Mammary epithelial cell (primary cell): ENCODE data around the gene C12orf54.

Experiments used
- EZH2 ChIP-seq: IDR thresholded peaks from 2 replicates; pipeline ENCODE4 v1.6.1; 2012; ENCODE audit warnings: low read length, inconsistent platforms, borderline replicate concordance
- TF ChIP-seq, protein P1 (sequence below), 2 donors: IDR thresholded peaks in 1 of 2; conservative IDR thresholded peaks in 1 of 2; 2 replicates each; pipeline ENCODE4 v1.5.1; 2011 to 2012; ENCODE audit warnings: inconsistent platforms in 2 of 2, low read length in 2 of 2, mild to moderate bottlenecking in 2 of 2, control low read depth in 1 of 2, low read depth in 1 of 2; ENCODE audit not compliant: insufficient read depth in 1 of 2; ENCODE audit errors: extremely low read depth in 1 of 2

DNA sequence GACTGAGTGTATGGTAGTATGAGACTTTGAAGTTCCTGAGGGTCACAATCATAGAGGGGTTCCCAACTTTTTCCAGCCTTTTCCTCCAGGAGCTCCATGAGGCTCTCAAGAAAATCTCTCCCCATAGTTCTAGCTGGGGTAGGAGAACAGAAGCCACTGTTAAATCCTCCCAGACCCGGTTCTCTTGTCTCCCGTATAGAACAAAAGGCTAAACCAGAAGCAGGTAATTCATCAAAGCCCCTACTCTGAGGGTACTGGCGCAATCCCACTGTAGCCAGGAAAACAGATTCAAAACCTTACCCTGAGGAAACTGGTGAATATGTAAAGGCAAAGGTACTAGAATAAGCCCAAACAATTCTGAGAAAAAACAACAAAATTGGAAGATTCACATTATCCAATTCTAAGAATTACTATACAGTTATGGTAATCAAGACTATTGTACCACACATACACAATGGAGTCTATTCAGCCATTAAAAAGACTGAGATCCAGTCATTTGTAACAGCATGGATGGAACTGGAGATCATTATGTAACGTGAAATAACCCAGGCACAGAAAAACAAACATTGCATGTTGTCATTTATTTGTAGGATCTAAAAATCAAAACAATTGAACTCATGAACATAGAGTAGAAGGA, 63.7 kb downstream of the C12orf54 start:
- TF ChIP-seq, protein P1, sequence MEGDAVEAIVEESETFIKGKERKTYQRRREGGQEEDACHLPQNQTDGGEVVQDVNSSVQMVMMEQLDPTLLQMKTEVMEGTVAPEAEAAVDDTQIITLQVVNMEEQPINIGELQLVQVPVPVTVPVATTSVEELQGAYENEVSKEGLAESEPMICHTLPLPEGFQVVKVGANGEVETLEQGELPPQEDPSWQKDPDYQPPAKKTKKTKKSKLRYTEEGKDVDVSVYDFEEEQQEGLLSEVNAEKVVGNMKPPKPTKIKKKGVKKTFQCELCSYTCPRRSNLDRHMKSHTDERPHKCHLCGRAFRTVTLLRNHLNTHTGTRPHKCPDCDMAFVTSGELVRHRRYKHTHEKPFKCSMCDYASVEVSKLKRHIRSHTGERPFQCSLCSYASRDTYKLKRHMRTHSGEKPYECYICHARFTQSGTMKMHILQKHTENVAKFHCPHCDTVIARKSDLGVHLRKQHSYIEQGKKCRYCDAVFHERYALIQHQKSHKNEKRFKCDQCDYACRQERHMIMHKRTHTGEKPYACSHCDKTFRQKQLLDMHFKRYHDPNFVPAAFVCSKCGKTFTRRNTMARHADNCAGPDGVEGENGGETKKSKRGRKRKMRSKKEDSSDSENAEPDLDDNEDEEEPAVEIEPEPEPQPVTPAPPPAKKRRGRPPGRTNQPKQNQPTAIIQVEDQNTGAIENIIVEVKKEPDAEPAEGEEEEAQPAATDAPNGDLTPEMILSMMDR (conservative IDR thresholded peaks at IDR 0.05 in 1 of 2, IDR thresholded peaks at IDR 0.05 in 1 of 2; ENCODE audit: extremely low read depth in 1 of 2, insufficient read depth in 1 of 2, low read depth in 1 of 2, low read length in 2 of 2): no peak
- no peak for TF ChIP-seq EZH2
